Muscle layer of colon (tissue), 2 donors: Measurements from ENCODE around the gene PTMA.
"Not testable (repeated sequence)": the region's sequence is repeated elsewhere in the genome, so short reads cannot be mapped to it uniquely, and the experiment has no call there.

Experiments used
- H3K27ac ChIP-seq: one replicate; pipeline ENCODE4 v1.7.0; 2013; ENCODE audit warnings: low read depth, mild to moderate bottlenecking, low read length, moderate library complexity
- H3K27me3 ChIP-seq, 2 donors: one replicate each; pipeline ENCODE4 v1.7.0; 2013; ENCODE audit warnings: low read length in 2 of 2, mild to moderate bottlenecking in 2 of 2; ENCODE audit not compliant: insufficient read depth in 2 of 2, control insufficient read depth in 1 of 2
- H3K36me3 ChIP-seq: one replicate; pipeline ENCODE4 v1.7.0; 2013; ENCODE audit warnings: mild to moderate bottlenecking, low read length; ENCODE audit not compliant: insufficient read depth
- H3K4me1 ChIP-seq: one replicate; pipeline ENCODE4 v1.7.0; 2013; ENCODE audit warnings: mild to moderate bottlenecking, low read length; ENCODE audit not compliant: insufficient read depth
- H3K4me3 ChIP-seq, 2 donors: one replicate each; pipeline ENCODE4 v1.7.0; 2013; ENCODE audit warnings: low read length in 2 of 2, low read depth in 1 of 2, mild to moderate bottlenecking in 1 of 2, moderate library complexity in 1 of 2
- H3K9ac ChIP-seq: one replicate; pipeline ENCODE4 v1.7.0; 2013; ENCODE audit warnings: low read length
- H3K9me3 ChIP-seq: one replicate; pipeline ENCODE4 v1.7.0; 2013; ENCODE audit warnings: mild to moderate bottlenecking, low read length
- donor health status: abdominal sarcoma.
- donor health status: Adenocarcinoma of cecum.

Gene PTMA, protein sequence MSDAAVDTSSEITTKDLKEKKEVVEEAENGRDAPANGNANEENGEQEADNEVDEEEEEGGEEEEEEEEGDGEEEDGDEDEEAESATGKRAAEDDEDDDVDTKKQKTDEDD

GRCh38 chr2:231707927-231708772, at the start of gene PTMA:
PTMA (plus strand) TSS chr2:231708525; CDS start chr2:231708707, 182 bp downstream.
- Histone ChIP-seq H3K4me1 (peaks cover 27% of the 10 kb centered on the region), H3K9ac (peak within 1 kb of the TSS; percentile 83), H3K4me3 (peak within 1 kb of the TSS; percentile 78 to 99), H3K27ac (peak within 1 kb of the TSS; percentile 99), H3K36me3 (peaks cover 14% of the 10 kb centered on the region), H3K9me3 (no peaks in the 10 kb centered on the region), H3K27me3 (no peaks in the 10 kb centered on the region)

DNA sequence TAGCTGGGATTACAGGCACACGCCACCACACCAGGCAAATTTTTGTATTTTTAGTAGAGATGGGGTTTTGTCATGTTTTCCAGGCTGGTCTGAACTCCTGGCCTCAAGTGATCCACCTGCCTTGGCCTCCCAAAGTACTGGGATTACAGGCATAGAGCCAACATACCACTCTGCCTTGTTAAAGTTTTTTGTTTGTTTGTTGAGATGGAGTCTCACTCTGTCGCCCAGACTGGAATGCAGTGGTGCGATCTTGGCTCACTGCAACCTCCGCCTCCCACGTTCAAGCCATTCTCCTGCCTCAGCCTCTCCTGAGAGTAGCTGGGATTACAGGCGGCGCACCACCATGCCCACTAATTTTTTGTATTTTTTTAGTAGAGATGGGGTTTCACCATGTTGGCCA, 48.3 kb upstream of the PTMA start:
- H3K27ac ChIP-seq, H3K27me3 ChIP-seq, H3K4me3 ChIP-seq, H3K9me3 ChIP-seq, H3K36me3 ChIP-seq, H3K9ac ChIP-seq: not testable (repeated sequence)
- H3K4me1 ChIP-seq: peaks cover 19% of the 10 kb centered on the region

GRCh38 chr2:231660860-231661259, 47.5 kb upstream of the PTMA start:
- peaks cover 27% of the 10 kb centered on the region for H3K4me1 ChIP-seq
- no peak overlapping the region for H3K4me3 ChIP-seq
- no peaks in the 10 kb centered on the region for H3K9me3 ChIP-seq
- no peaks in the 10 kb centered on the region for H3K27me3 ChIP-seq
- H3K27ac ChIP-seq: no peak overlapping the region
- H3K36me3 ChIP-seq: no peaks in the 10 kb centered on the region
- H3K9ac ChIP-seq: no peak overlapping the region

- no peaks in the 10 kb centered on the region for H3K36me3 ChIP-seq
- peaks cover 27% of the 10 kb centered on the region for H3K4me1 ChIP-seq
- no peaks in the 10 kb centered on the region for H3K27me3 ChIP-seq
- H3K9ac ChIP-seq: peak overlapping the region; percentile 61
- peak overlapping the region; percentile 44 to 72 for H3K4me3 ChIP-seq
- H3K9me3 ChIP-seq: no peaks in the 10 kb centered on the region
- peak overlapping the region; percentile 54 for H3K27ac ChIP-seq
Measured at GRCh38 chr2:231661422-231662027, 46.8 kb upstream of the PTMA start.

DNA sequence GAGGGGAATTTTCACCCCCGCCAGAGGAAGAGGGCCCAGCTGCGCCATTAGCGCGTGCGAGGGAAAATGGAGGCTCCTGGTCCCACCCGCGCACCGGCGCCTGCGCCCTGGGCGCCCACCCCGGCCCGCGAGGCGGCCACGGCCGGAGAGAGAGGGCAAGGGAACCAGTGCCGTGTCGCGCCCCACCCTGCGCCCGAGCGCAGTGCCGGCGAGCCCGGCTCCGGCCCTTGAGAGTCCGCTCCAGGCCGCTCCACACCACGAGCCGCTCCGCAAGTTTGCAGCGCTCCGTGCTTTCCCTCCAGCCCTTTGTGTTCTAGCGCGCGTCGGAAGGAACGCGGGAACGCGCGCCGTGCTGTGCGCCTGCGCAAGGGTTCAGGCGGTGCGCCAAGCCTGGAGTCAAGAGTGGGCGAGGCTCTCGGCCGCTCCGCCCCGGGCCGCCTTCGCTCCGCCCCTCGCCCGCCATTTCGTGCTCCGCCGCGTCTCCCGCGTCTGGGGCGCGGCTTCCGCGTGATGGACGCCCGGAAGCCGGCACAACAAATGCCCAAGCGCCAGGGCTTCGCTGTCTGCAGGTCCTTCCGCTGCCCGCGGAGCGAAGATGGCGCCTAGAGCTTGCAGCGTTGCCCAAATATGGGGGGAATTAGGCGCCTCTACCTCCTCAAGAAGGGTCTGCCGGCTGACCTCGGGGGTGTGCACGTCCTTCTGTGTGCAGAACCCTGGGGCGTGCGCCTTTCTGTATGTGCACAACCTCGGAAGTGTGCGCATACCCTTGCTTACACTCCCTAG, 46.1 kb upstream of the PTMA start:
- Histone ChIP-seq H3K36me3 (no peaks in the 10 kb centered on the region), H3K27ac (peak overlapping the region; percentile 80), H3K9ac (peak overlapping the region; percentile 61), H3K4me1 (peaks cover 29% of the 10 kb centered on the region), H3K4me3 (peak overlapping the region; percentile 44 to 72), H3K9me3 (no peaks in the 10 kb centered on the region), H3K27me3 (no peaks in the 10 kb centered on the region)

- no peaks in the 10 kb centered on the region for H3K9me3 ChIP-seq
- H3K27me3 ChIP-seq: no peaks in the 10 kb centered on the region
- H3K4me1 ChIP-seq: peaks cover 35% of the 10 kb centered on the region
- H3K4me3 ChIP-seq: peak overlapping the region; percentile 20 to 52
- no peaks in the 10 kb centered on the region for H3K36me3 ChIP-seq
- peak overlapping the region; percentile 80 for H3K27ac ChIP-seq
- no peak overlapping the region for H3K9ac ChIP-seq
Measured at GRCh38 chr2:231662811-231663457, 45.4 kb upstream of the PTMA start.

- Histone ChIP-seq H3K36me3 (no peaks in the 10 kb centered on the region), H3K9me3 (no peaks in the 10 kb centered on the region), H3K4me1 (peaks cover 35% of the 10 kb centered on the region), H3K4me3 (peak overlapping the region in 1 of 2 donors; percentile 52), H3K9ac (no peak overlapping the region), H3K27me3 (no peaks in the 10 kb centered on the region), H3K27ac (peak overlapping the region; percentile 17)
Measured at GRCh38 chr2:231663458-231664212, 44.7 kb upstream of the PTMA start.

DNA sequence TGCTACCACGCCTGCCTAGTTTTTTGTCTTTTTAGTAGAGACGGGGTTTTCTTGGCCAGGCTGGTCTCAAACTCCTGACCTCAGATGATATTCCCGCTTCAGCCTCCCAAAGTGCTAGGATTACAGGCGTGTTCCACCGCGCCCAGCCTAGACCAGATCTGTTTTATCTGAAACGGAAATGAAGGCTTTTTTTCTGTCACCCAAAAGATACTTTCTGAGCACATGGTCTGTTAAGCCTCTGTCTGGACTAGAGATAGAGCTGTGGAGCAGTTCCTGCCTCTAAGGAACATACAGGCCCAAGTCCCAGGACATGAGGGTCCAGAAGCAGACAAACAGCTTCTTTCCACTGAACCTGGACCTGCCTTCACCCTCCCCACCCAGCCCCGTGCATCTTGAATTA, 43.6 kb upstream of the PTMA start:
- Histone ChIP-seq H3K9ac (no peak overlapping the region), H3K9me3 (no peaks in the 10 kb centered on the region), H3K27me3 (no peaks in the 10 kb centered on the region), H3K36me3 (no peaks in the 10 kb centered on the region), H3K4me3 (no peak overlapping the region), H3K4me1 (peaks cover 35% of the 10 kb centered on the region), H3K27ac (peak overlapping the region; percentile 99)

- Histone ChIP-seq H3K4me3 (no peak overlapping the region), H3K27ac (peak overlapping the region; percentile 99), H3K9ac (no peak overlapping the region), H3K36me3 (no peaks in the 10 kb centered on the region), H3K27me3 (no peaks in the 10 kb centered on the region), H3K9me3 (no peaks in the 10 kb centered on the region), H3K4me1 (peaks cover 35% of the 10 kb centered on the region)
Measured at GRCh38 chr2:231665245-231666170, 42.8 kb upstream of the PTMA start.
